Activated B cell treated with CpG ODN at 0.5 μM for 24 hours (primary cell): ENCODE results near the gene PLAAT3. TPM values are rescaled to one million over a fixed set of nuclear protein-coding genes. Genes with fewer than 3 reads are reported as not detected.
A peak's percentile ranks its signal among the peaks of the same experiment; 100 is the strongest.

Experiments
- ATAC-seq: fragments of 200-7000 bp; cut with Tn5 transposase; one replicate; pipeline ENCODE4 v1.10.0; 2021; ENCODE audit warnings: low read depth, mild to moderate bottlenecking, moderate library complexity
- CTCF ChIA-PET: fragments of 350-600 bp; sonication (Branson Sonifier 250); formaldehyde crosslinking; loops from one replicate; lab custom pipeline; 2021; ENCODE audit warnings: antibody characterized with exemption; lab: Charles Lee
- POLR2A ChIA-PET: fragments of 350-600 bp; sonication (Branson Sonifier 250); formaldehyde crosslinking; loops from one replicate; lab custom pipeline; 2021; ENCODE audit warnings: antibody characterized with exemption; lab: Charles Lee
- DNase-seq: peaks from one replicate; pipeline ENCODE4 v3.0.0; 2022
- H3K27ac Mint-ChIP-seq: one replicate; pipeline ENCODE4 v1.8.0; 2020; ENCODE audit warnings: mixed read lengths
- H3K27me3 Mint-ChIP-seq: one replicate; pipeline ENCODE4 v1.8.0; 2021; ENCODE audit warnings: mixed read lengths
- H3K36me3 Mint-ChIP-seq: one replicate; pipeline ENCODE4 v1.8.0; 2021; ENCODE audit warnings: low read depth, mixed read lengths
- H3K4me1 Mint-ChIP-seq: one replicate; pipeline ENCODE4 v1.8.0; 2021; ENCODE audit warnings: mixed read lengths
- H3K4me3 Mint-ChIP-seq: one replicate; pipeline ENCODE4 v1.8.0; 2020; ENCODE audit warnings: mild to moderate bottlenecking, mixed read lengths
- H3K9me3 Mint-ChIP-seq: one replicate; pipeline ENCODE4 v1.8.0; 2020; ENCODE audit warnings: mixed read lengths
- CTCF ChIP-seq: fragments of 200-600 bp; IDR thresholded peaks from one replicate; pipeline ENCODE4 v1.8.0; 2022; ENCODE audit warnings: antibody characterized with exemption, mild to moderate bottlenecking
- intact Hi-C: fragments of 100-400 bp; cut with micrococcal nuclease; formaldehyde crosslinking; loops from one replicate; pipeline ENCODE4 v1.15.1; 2024
- total RNA-seq: library from RNA; stranded (reverse); gene quantifications from 2 replicates; pipeline ENCODE4 v1.2.3, GENCODE V29; 2022

PLAAT3 gene
- total RNA-seq, 1 donor from 2014 or later, result 0.82 TPM

- ChIA-PET POLR2A (interaction anchor here (0.7 kb wide), 1 partner anchor 692 kb away, joined by 7 read pairs; no protein-coding TSS in a partner anchor), CTCF (no interaction called here)
- Mint-ChIP-seq H3K4me3 (peak overlapping the region; percentile 69), H3K27me3 (peaks cover 2% of the 10 kb centered on the region), H3K36me3 (no peaks in the 10 kb centered on the region), H3K4me1 (peaks cover 32% of the 10 kb centered on the region), H3K9me3 (no peaks in the 10 kb centered on the region), H3K27ac (no peak overlapping the region)
- no peak for TF ChIP-seq CTCF
- intact Hi-C loops, result no loop called here
- DNase-seq, result no peak
- ATAC-seq, result peak; percentile 19
These were observed 40.1 kb downstream of the PLAAT3 start for GRCh38 chr11:63573881-63574855.

- ATAC-seq, result peak; percentile 60
- H3K9me3 Mint-ChIP-seq, result no peaks in the 10 kb centered on the region
- peak overlapping the region; percentile 50 for H3K4me3 Mint-ChIP-seq
- H3K27ac Mint-ChIP-seq, result peak overlapping the region; percentile 35
- ChIA-PET CTCF (no interaction called here), POLR2A (no interaction called here)
- H3K36me3 Mint-ChIP-seq, result no peaks in the 10 kb centered on the region
- no peak for TF ChIP-seq CTCF
- H3K4me1 Mint-ChIP-seq, result peaks cover 47% of the 10 kb centered on the region
- peaks cover 2% of the 10 kb centered on the region for H3K27me3 Mint-ChIP-seq
- DNase-seq, result no peak
- intact Hi-C loops, result no loop called here
These were observed 42.1 kb downstream of the PLAAT3 start for GRCh38 chr11:63572026-63572688.

- peaks cover 63% of the 10 kb centered on the region for H3K4me1 Mint-ChIP-seq
- DNase-seq, result no peak
- H3K4me3 Mint-ChIP-seq, result no peak overlapping the region
- POLR2A ChIA-PET, result no interaction called here
- intact Hi-C loops, result loop anchor here (5.0 to 10.0 kb wide), 3 partner anchors 43 to 1017 kb away; partner anchors contain the start of genes PLAAT3 and SLC3A2
- H3K9me3 Mint-ChIP-seq, result no peaks in the 10 kb centered on the region
- ATAC-seq, result no peak
- no peaks in the 10 kb centered on the region for H3K36me3 Mint-ChIP-seq
- H3K27me3 Mint-ChIP-seq, result peaks cover 2% of the 10 kb centered on the region
- no peak for TF ChIP-seq CTCF
- CTCF ChIA-PET, result no interaction called here
- no peak overlapping the region for H3K27ac Mint-ChIP-seq
These were observed 44.7 kb downstream of the PLAAT3 start for GRCh38 chr11:63569570-63569969.

- ATAC-seq (peak; percentile 79), DNase-seq (peak; percentile 44)
- ChIA-PET POLR2A (interaction anchor here (0.6 to 1.0 kb wide), 4 partner anchors 14 to 1714 kb away, joined by 3 to 8 read pairs (median 5); partner anchors contain the start of gene SLC3A2), CTCF (interaction anchor here (1.5 kb wide), 1 partner anchor 89 kb away, joined by 8 read pairs; no protein-coding TSS in a partner anchor)
- Mint-ChIP-seq H3K4me3 (peak overlapping the region; percentile 78), H3K9me3 (no peaks in the 10 kb centered on the region), H3K4me1 (peaks cover 58% of the 10 kb centered on the region), H3K27me3 (peaks cover 5% of the 10 kb centered on the region), H3K36me3 (no peaks in the 10 kb centered on the region), H3K27ac (peak overlapping the region; percentile 96)
- no peak for TF ChIP-seq CTCF
- intact Hi-C loops, result loop anchor here (1.0 to 10.0 kb wide), 6 partner anchors 22 to 1015 kb away; partner anchors contain the start of genes ATL3, PLAAT3, PLAAT4 and SLC3A2
These were observed 47.0 kb downstream of the PLAAT3 start for GRCh38 chr11:63567044-63567840.
